Measurements from ENCODE around the gene HOXC6. TPM values are rescaled to one million over a fixed set of nuclear protein-coding genes. Genes with fewer than 3 reads are reported as not detected.

HOXC6 gene
- total RNA-seq, 1 experiment from 2014 or later: not detected

DNA sequence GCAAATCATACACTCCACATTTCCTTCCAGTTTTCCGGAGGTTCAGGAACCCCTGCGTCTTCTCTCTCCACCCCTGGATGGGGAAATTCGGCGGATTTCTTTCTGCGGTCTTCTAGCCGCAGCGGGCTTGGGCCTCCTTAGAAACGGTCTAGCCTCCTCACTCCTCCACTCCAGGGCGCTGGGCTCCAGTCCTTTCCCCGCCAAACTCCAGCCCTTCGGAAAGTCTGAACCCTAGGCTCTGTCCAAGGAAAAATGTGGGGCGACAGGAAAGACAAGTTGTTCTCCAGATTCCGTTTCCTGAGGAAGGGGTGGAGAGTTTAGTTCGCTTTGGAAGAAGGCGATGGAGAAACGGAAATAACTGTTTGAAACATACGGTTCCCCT is 44.7 kb upstream of the HOXC6 start:
- H3K4me3 ChIP-seq (ENCODE audit: low read length): no peak overlapping the region
- no peak overlapping the region for H2AFZ ChIP-seq (ENCODE audit: low read length)

GRCh38 chr12:53983950-53984572 is 44.2 kb upstream of the HOXC6 start:
- no peak for DNase-seq
- Histone ChIP-seq H3K4me2 (ENCODE audit: low read depth, low read length, poor library complexity, severe bottlenecking) (no peak overlapping the region), H3K27me3 (ENCODE audit: low read length) (no peaks in the 10 kb centered on the region), H3K9ac (ENCODE audit: low read length) (no peak overlapping the region), H3K4me3 (ENCODE audit: low read length) (no peak overlapping the region; the same call in 1 of the 2 replicates), H3K36me3 (ENCODE audit: insufficient read depth, low read length) (no peaks in the 10 kb centered on the region), H2AFZ (ENCODE audit: low read length) (no peak overlapping the region), H3K9me2 (replicated peaks; ENCODE audit: insufficient read depth, low read length) (no peaks in the 10 kb centered on the region), H3K9me3 (ENCODE audit: low read length) (no peaks in the 10 kb centered on the region), H3K4me1 (ENCODE audit: low read length) (peaks cover 11% of the 10 kb centered on the region), H4K20me1 (ENCODE audit: insufficient read depth, low read depth, low read length) (no peaks in the 10 kb centered on the region), H3K27ac (ENCODE audit: low read length) (no peak overlapping the region), H3K79me2 (ENCODE audit: low read length) (no peaks in the 10 kb centered on the region)

More for the DNA sequence above, 44.7 kb upstream of the HOXC6 start:
- Histone ChIP-seq H3K27ac (ENCODE audit: low read length) (no peak overlapping the region), H3K4me2 (ENCODE audit: low read depth, low read length, poor library complexity, severe bottlenecking) (no peak overlapping the region), H3K4me1 (ENCODE audit: low read length) (peaks cover 6% of the 10 kb centered on the region), H3K27me3 (ENCODE audit: low read length) (no peaks in the 10 kb centered on the region), H3K79me2 (ENCODE audit: low read length) (no peaks in the 10 kb centered on the region), H3K9ac (ENCODE audit: low read length) (no peak overlapping the region), H3K36me3 (ENCODE audit: insufficient read depth, low read length) (no peaks in the 10 kb centered on the region), H3K9me3 (ENCODE audit: low read length) (no peaks in the 10 kb centered on the region), H4K20me1 (ENCODE audit: insufficient read depth, low read depth, low read length) (no peaks in the 10 kb centered on the region), H3K9me2 (replicated peaks; ENCODE audit: insufficient read depth, low read length) (no peaks in the 10 kb centered on the region)
- no peak for DNase-seq

- Histone ChIP-seq H3K4me1 (ENCODE audit: low read length) (peaks cover 19% of the 10 kb centered on the region), H3K4me3 (ENCODE audit: low read length) (no peak within 1 kb of the TSS; the same call in 1 of the 2 replicates), H3K9me2 (replicated peaks; ENCODE audit: insufficient read depth, low read length) (no peaks in the 10 kb centered on the region), H3K9me3 (ENCODE audit: low read length) (no peaks in the 10 kb centered on the region), H3K79me2 (ENCODE audit: low read length) (no peaks in the 10 kb centered on the region), H2AFZ (ENCODE audit: low read length) (no peak within 1 kb of the TSS), H3K27me3 (ENCODE audit: low read length) (no peaks in the 10 kb centered on the region), H3K36me3 (ENCODE audit: insufficient read depth, low read length) (no peaks in the 10 kb centered on the region), H3K9ac (ENCODE audit: low read length) (no peak within 1 kb of the TSS), H4K20me1 (ENCODE audit: insufficient read depth, low read depth, low read length) (no peaks in the 10 kb centered on the region), H3K4me2 (ENCODE audit: low read depth, low read length, poor library complexity, severe bottlenecking) (no peak within 1 kb of the TSS), H3K27ac (ENCODE audit: low read length) (no peak within 1 kb of the TSS)
- DNase-seq: peak; percentile 96
Measured at GRCh38 chr12:53984901-53985691, 43.1 kb upstream of the HOXC6 start, which contains the start of gene HOXC10. TSS of gene HOXC10 (plus strand) at chr12:53985146. CDS start at chr12:53985260, 114 bp downstream.

- Histone ChIP-seq H3K9me2 (replicated peaks; ENCODE audit: insufficient read depth, low read length) (no peaks in the 10 kb centered on the region), H3K4me1 (ENCODE audit: low read length) (peaks cover 19% of the 10 kb centered on the region), H3K4me3 (ENCODE audit: low read length) (no peak overlapping the region), H3K9ac (ENCODE audit: low read length) (no peak overlapping the region), H3K36me3 (ENCODE audit: insufficient read depth, low read length) (no peaks in the 10 kb centered on the region), H3K27me3 (ENCODE audit: low read length) (no peaks in the 10 kb centered on the region), H3K79me2 (ENCODE audit: low read length) (no peaks in the 10 kb centered on the region), H4K20me1 (ENCODE audit: insufficient read depth, low read depth, low read length) (no peaks in the 10 kb centered on the region), H3K4me2 (ENCODE audit: low read depth, low read length, poor library complexity, severe bottlenecking) (no peak overlapping the region), H3K9me3 (ENCODE audit: low read length) (no peaks in the 10 kb centered on the region), H3K27ac (ENCODE audit: low read length) (no peak overlapping the region), H2AFZ (ENCODE audit: low read length) (no peak overlapping the region)
- no peak for DNase-seq
Measured at GRCh38 chr12:53985692-53985993, 42.6 kb upstream of the HOXC6 start.

DNA sequence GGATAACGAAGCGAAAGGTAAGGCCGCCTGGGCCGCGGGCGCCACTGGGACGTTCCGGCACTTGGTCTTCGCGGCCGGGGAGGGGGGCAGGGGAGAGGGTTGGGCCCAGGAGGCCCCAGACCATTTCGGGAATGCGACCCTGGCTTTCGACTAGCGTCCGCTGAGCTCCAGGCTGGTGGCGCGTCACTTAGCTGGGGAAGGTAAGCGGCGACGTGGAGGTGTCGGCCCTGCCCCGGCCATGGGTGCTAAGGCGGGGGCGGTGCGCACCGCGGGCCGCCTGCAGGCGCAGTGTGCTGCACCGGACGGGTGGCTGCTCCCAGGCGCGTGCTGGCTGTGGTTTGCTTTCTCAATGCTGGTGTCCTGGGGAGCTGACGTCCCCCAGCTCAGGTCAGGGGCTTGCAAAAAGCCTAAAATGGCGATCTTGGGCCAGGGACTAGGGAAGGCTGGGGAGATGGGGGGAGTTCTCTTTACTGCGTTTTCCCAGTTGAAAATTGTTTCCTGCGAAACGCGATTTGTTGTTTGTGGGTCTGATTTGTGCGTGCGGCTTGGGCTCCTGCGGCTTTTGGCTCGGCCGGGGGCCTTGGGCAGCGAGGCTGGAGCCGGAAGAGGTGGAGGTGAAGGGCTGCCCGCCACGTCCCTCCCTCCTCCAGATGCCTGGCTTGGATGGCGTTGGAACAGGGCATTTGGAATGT is 42.1 kb upstream of the HOXC6 start:
- peaks cover 19% of the 10 kb centered on the region for H3K4me1 ChIP-seq (ENCODE audit: low read length)
- no peaks in the 10 kb centered on the region for H3K79me2 ChIP-seq (ENCODE audit: low read length)
- H3K4me3 ChIP-seq (ENCODE audit: low read length): no peak overlapping the region
- no peak overlapping the region for H3K9ac ChIP-seq (ENCODE audit: low read length)
- H4K20me1 ChIP-seq (ENCODE audit: insufficient read depth, low read depth, low read length): no peaks in the 10 kb centered on the region
- no peak overlapping the region for H3K4me2 ChIP-seq (ENCODE audit: low read depth, low read length, poor library complexity, severe bottlenecking)
- no peaks in the 10 kb centered on the region for H3K36me3 ChIP-seq (ENCODE audit: insufficient read depth, low read length)
- no peak overlapping the region for H3K27ac ChIP-seq (ENCODE audit: low read length)
- no peak for DNase-seq
- no peaks in the 10 kb centered on the region for H3K9me3 ChIP-seq (ENCODE audit: low read length)
- no peak overlapping the region for H2AFZ ChIP-seq (ENCODE audit: low read length)
- H3K27me3 ChIP-seq (ENCODE audit: low read length): no peaks in the 10 kb centered on the region
- H3K9me2 ChIP-seq (replicated peaks; ENCODE audit: insufficient read depth, low read length): no peaks in the 10 kb centered on the region

DNA sequence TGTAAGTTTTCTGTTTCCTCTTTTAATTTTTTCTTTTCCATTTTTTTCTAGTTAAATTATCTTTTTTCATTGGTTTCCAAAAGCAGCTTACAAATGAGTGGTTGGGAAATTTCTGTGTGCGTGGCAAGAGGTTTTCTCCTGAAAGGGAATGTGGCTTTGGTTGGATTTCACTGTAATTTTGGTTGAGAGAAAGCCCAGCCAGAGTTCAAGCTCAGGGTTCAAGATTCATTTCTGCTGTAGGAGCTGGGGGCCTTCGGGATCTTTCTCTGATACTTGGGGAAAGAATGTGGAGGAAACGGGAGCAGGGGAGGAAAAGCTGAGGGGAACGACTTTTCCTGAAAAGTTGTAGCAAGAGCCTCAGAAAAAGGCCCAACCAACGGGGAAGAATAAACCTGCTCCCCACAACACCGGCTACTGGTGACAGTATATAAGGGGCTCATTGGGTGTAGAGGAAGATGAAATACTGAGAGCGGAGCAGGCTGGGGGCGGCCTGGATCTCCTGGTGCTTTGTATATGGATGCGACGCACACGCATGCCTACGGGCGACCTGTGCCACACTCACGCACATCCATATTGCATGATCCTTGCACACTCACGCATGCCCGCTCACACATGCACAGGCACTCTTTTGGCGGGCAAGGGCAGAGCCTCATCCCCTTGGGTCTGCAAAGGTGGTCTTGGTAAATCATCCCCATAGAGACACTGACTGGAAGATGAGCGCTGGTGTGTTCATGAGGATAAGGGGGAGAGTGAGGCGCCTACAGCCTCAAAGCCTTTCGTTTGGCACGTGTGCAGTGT is 41.4 kb upstream of the HOXC6 start:
- Histone ChIP-seq H3K27me3 (ENCODE audit: low read length) (no peaks in the 10 kb centered on the region), H3K4me1 (ENCODE audit: low read length) (peaks cover 19% of the 10 kb centered on the region), H3K9me2 (replicated peaks; ENCODE audit: insufficient read depth, low read length) (no peaks in the 10 kb centered on the region), H3K9ac (ENCODE audit: low read length) (no peak overlapping the region), H3K27ac (ENCODE audit: low read length) (no peak overlapping the region), H3K9me3 (ENCODE audit: low read length) (no peaks in the 10 kb centered on the region), H3K79me2 (ENCODE audit: low read length) (no peaks in the 10 kb centered on the region), H3K4me2 (ENCODE audit: low read depth, low read length, poor library complexity, severe bottlenecking) (no peak overlapping the region), H3K36me3 (ENCODE audit: insufficient read depth, low read length) (no peaks in the 10 kb centered on the region), H4K20me1 (ENCODE audit: insufficient read depth, low read depth, low read length) (no peaks in the 10 kb centered on the region), H3K4me3 (ENCODE audit: low read length) (no peak overlapping the region), H2AFZ (ENCODE audit: low read length) (no peak overlapping the region)
- no peak for DNase-seq

- H3K79me2 ChIP-seq (ENCODE audit: low read length): no peaks in the 10 kb centered on the region
- no peak overlapping the region for H3K4me2 ChIP-seq (ENCODE audit: low read depth, low read length, poor library complexity, severe bottlenecking)
- no peaks in the 10 kb centered on the region for H3K9me2 ChIP-seq (replicated peaks; ENCODE audit: insufficient read depth, low read length)
- H2AFZ ChIP-seq (ENCODE audit: low read length): no peak overlapping the region
- H3K9me3 ChIP-seq (ENCODE audit: low read length): no peaks in the 10 kb centered on the region
- H3K27me3 ChIP-seq (ENCODE audit: low read length): no peaks in the 10 kb centered on the region
- no peaks in the 10 kb centered on the region for H4K20me1 ChIP-seq (ENCODE audit: insufficient read depth, low read depth, low read length)
- H3K4me1 ChIP-seq (ENCODE audit: low read length): peaks cover 19% of the 10 kb centered on the region
- no peaks in the 10 kb centered on the region for H3K36me3 ChIP-seq (ENCODE audit: insufficient read depth, low read length)
- no peak overlapping the region for H3K27ac ChIP-seq (ENCODE audit: low read length)
- H3K4me3 ChIP-seq (ENCODE audit: low read length): no peak overlapping the region
- no peak overlapping the region for H3K9ac ChIP-seq (ENCODE audit: low read length)
- no peak for DNase-seq
Measured at GRCh38 chr12:53987787-53988230, 40.4 kb upstream of the HOXC6 start.

All from Karpas-422 (cell line).